ENCODE results near the gene CRABP1.

DNA sequence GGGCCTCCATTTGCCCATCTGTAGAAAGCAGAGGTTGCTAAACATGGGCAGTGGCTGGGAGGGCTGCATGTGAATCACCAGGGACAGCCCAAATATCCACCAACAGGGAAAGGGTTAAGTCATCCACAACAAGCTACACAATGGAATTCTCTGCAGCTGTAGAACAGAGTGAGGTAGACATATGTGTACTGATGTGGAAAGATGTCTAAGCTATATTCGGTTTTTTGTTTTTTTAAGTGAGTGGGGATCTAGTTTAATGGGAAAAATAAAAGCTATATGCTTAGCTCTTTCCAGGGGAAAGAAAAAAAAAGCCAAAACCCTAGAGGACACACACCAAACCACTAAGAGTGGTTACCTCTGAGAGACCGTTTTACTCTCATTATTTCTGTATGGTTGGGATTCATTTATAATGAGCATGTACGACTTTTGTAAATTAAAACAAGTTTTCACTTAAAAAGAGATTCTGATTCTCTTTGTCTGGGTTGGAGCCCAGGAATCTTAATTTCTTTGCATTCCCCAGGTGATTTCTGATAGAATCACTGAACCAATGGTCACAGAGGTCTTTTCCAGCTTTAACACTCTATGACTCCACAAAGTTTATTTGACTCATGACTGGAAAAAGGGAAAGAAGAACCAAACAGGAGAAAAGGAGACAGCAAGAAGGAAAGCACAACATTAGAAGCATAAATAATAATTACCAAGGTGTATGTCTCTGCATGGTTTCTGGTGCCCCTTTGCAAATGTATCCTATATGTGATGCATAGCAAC is 19.1 kb downstream of the CRABP1 start:
- TF ChIP-seq SP1 (CRISPR knock-in tag; conservative IDR thresholded peaks at IDR 0.05): no peak
- no peak for TF ChIP-seq TCF7 (CRISPR knock-in tag; IDR thresholded peaks at IDR 0.05; ENCODE audit: low read depth)
- TF ChIP-seq, protein P1, sequence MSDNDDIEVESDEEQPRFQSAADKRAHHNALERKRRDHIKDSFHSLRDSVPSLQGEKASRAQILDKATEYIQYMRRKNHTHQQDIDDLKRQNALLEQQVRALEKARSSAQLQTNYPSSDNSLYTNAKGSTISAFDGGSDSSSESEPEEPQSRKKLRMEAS (CRISPR knock-in tag; IDR thresholded peaks at IDR 0.05): no peak
- no peak for TF ChIP-seq FOXJ3 (CRISPR knock-in tag; IDR thresholded peaks at IDR 0.05; ENCODE audit: borderline replicate concordance)
- TF ChIP-seq, protein P2, sequence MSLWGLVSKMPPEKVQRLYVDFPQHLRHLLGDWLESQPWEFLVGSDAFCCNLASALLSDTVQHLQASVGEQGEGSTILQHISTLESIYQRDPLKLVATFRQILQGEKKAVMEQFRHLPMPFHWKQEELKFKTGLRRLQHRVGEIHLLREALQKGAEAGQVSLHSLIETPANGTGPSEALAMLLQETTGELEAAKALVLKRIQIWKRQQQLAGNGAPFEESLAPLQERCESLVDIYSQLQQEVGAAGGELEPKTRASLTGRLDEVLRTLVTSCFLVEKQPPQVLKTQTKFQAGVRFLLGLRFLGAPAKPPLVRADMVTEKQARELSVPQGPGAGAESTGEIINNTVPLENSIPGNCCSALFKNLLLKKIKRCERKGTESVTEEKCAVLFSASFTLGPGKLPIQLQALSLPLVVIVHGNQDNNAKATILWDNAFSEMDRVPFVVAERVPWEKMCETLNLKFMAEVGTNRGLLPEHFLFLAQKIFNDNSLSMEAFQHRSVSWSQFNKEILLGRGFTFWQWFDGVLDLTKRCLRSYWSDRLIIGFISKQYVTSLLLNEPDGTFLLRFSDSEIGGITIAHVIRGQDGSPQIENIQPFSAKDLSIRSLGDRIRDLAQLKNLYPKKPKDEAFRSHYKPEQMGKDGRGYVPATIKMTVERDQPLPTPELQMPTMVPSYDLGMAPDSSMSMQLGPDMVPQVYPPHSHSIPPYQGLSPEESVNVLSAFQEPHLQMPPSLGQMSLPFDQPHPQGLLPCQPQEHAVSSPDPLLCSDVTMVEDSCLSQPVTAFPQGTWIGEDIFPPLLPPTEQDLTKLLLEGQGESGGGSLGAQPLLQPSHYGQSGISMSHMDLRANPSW (CRISPR knock-in tag; conservative IDR thresholded peaks at IDR 0.05; ENCODE audit: low read depth): no peak
- no peak for TF ChIP-seq CREM (CRISPR knock-in tag; IDR thresholded peaks at IDR 0.05)
- TF ChIP-seq, protein P3, sequence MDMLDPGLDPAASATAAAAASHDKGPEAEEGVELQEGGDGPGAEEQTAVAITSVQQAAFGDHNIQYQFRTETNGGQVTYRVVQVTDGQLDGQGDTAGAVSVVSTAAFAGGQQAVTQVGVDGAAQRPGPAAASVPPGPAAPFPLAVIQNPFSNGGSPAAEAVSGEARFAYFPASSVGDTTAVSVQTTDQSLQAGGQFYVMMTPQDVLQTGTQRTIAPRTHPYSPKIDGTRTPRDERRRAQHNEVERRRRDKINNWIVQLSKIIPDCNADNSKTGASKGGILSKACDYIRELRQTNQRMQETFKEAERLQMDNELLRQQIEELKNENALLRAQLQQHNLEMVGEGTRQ (CRISPR knock-in tag; IDR thresholded peaks at IDR 0.05): no peak
- TF ChIP-seq, protein P4, sequence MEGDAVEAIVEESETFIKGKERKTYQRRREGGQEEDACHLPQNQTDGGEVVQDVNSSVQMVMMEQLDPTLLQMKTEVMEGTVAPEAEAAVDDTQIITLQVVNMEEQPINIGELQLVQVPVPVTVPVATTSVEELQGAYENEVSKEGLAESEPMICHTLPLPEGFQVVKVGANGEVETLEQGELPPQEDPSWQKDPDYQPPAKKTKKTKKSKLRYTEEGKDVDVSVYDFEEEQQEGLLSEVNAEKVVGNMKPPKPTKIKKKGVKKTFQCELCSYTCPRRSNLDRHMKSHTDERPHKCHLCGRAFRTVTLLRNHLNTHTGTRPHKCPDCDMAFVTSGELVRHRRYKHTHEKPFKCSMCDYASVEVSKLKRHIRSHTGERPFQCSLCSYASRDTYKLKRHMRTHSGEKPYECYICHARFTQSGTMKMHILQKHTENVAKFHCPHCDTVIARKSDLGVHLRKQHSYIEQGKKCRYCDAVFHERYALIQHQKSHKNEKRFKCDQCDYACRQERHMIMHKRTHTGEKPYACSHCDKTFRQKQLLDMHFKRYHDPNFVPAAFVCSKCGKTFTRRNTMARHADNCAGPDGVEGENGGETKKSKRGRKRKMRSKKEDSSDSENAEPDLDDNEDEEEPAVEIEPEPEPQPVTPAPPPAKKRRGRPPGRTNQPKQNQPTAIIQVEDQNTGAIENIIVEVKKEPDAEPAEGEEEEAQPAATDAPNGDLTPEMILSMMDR (IDR thresholded peaks at IDR 0.05): no peak
